GM19455 (cell line): Measurements from ENCODE around the gene PNPLA5.
A peak's percentile ranks its signal among the peaks of the same experiment; 100 is the strongest.
"Not testable (repeated sequence)": the region's sequence is repeated elsewhere in the genome, so short reads cannot be mapped to it uniquely, and the experiment has no call there.

Source experiments
- ATAC-seq: cut with Tn5 transposase; IDR thresholded peaks from one replicate; pipeline ENCODE4 v1.9.1; 2021; ENCODE audit not compliant: unreplicated experiment

PNPLA5 gene

GRCh38 chr22:43903033-43903432 lies 11.2 kb upstream of the PNPLA5 start:
- not testable (repeated sequence) for ATAC-seq

- no peak for ATAC-seq
Observed at GRCh38 chr22:43901976-43902643, 10.3 kb upstream of the PNPLA5 start.

- no peak for ATAC-seq
Observed at GRCh38 chr22:43900206-43900605, 8.4 kb upstream of the PNPLA5 start.

- ATAC-seq, result no peak
Observed at GRCh38 chr22:43897751-43898261, 6.0 kb upstream of the PNPLA5 start.

GRCh38 chr22:43895986-43896645 lies 4.3 kb upstream of the PNPLA5 start:
- ATAC-seq, result no peak

- no peak for ATAC-seq
Observed at GRCh38 chr22:43894122-43894521, 2.3 kb upstream of the PNPLA5 start.

- ATAC-seq, result no peak
Observed at GRCh38 chr22:43893266-43893665, 1.5 kb upstream of the PNPLA5 start.

GRCh38 chr22:43892183-43892894 lies 526 bp upstream of the PNPLA5 start:
- ATAC-seq, result no peak

GRCh38 chr22:43890901-43891331 lies 897 bp downstream of the PNPLA5 start:
- ATAC-seq, result no peak

- ATAC-seq, result no peak
Observed at GRCh38 chr22:43889860-43890253, 2.0 kb downstream of the PNPLA5 start.

- ATAC-seq, result no peak
Observed at GRCh38 chr22:43889201-43889859, 2.5 kb downstream of the PNPLA5 start.

- ATAC-seq, result no peak
Observed at GRCh38 chr22:43888740-43889139, 3.1 kb downstream of the PNPLA5 start.

GRCh38 chr22:43887391-43887790 lies 4.4 kb downstream of the PNPLA5 start:
- no peak for ATAC-seq

- no peak for ATAC-seq
Observed at GRCh38 chr22:43886231-43886630, 5.6 kb downstream of the PNPLA5 start.

GRCh38 chr22:43885786-43886185 lies 6.0 kb downstream of the PNPLA5 start:
- no peak for ATAC-seq

- no peak for ATAC-seq
Observed at GRCh38 chr22:43885319-43885671, 6.5 kb downstream of the PNPLA5 start.

GRCh38 chr22:43884600-43885318 lies 7.1 kb downstream of the PNPLA5 start:
- ATAC-seq, result peak; percentile 75

GRCh38 chr22:43883719-43884415 lies 7.9 kb downstream of the PNPLA5 start:
- ATAC-seq, result no peak

- no peak for ATAC-seq
Observed at GRCh38 chr22:43883012-43883661, 8.7 kb downstream of the PNPLA5 start.
